HG03378 (cell line): ENCODE results near the gene TSPAN11.
"Not testable (repeated sequence)": the region's sequence is repeated elsewhere in the genome, so short reads cannot be mapped to it uniquely, and the experiment has no call there.

Source experiments
- ATAC-seq: cut with Tn5 transposase; IDR thresholded peaks from one replicate; pipeline ENCODE4 v1.9.1; 2021; ENCODE audit warnings: mild to moderate bottlenecking, moderate library complexity; ENCODE audit not compliant: unreplicated experiment

Gene TSPAN11

GRCh38 chr12:31000751-31001150, 74.2 kb downstream of the TSPAN11 start:
- ATAC-seq = no peak

- ATAC-seq = no peak
Observed at GRCh38 chr12:31001581-31002360, 75.2 kb downstream of the TSPAN11 start.

- ATAC-seq = no peak
Observed at GRCh38 chr12:31002361-31002725, 75.8 kb downstream of the TSPAN11 start.

GRCh38 chr12:31002999-31003398, 76.5 kb downstream of the TSPAN11 start:
- peak; percentile 56 for ATAC-seq

GRCh38 chr12:31003861-31004640, 77.5 kb downstream of the TSPAN11 start:
- no peak for ATAC-seq

GRCh38 chr12:31004666-31005065, 78.1 kb downstream of the TSPAN11 start:
- no peak for ATAC-seq

GRCh38 chr12:31005256-31005943, 78.9 kb downstream of the TSPAN11 start:
- no peak for ATAC-seq

- ATAC-seq = no peak
Observed at GRCh38 chr12:31005944-31006361, 79.4 kb downstream of the TSPAN11 start.

GRCh38 chr12:31006416-31007152, 80.0 kb downstream of the TSPAN11 start:
- no peak for ATAC-seq

GRCh38 chr12:31007153-31007495, 80.6 kb downstream of the TSPAN11 start:
- no peak for ATAC-seq

GRCh38 chr12:31007636-31008175, 81.2 kb downstream of the TSPAN11 start:
- ATAC-seq = no peak

GRCh38 chr12:31008241-31008761, 81.8 kb downstream of the TSPAN11 start:
- no peak for ATAC-seq

- ATAC-seq = no peak
Observed at GRCh38 chr12:31008961-31009840, 82.7 kb downstream of the TSPAN11 start.

- ATAC-seq = no peak
Observed at GRCh38 chr12:31009976-31010375, 83.4 kb downstream of the TSPAN11 start.

GRCh38 chr12:31011336-31011735, 84.8 kb downstream of the TSPAN11 start:
- no peak for ATAC-seq

- ATAC-seq = peak; percentile 61
Observed at GRCh38 chr12:31011746-31012566, 85.4 kb downstream of the TSPAN11 start.

- ATAC-seq = not testable (repeated sequence)
Observed at GRCh38 chr12:31012567-31012891, 86.0 kb downstream of the TSPAN11 start.

- no peak for ATAC-seq
Observed at GRCh38 chr12:31015215-31015614, 88.7 kb downstream of the TSPAN11 start.

GRCh38 chr12:31016057-31016456, 89.5 kb downstream of the TSPAN11 start:
- no peak for ATAC-seq
